ENCODE results near the gene SLAIN1.

SLAIN1 gene

DNA sequence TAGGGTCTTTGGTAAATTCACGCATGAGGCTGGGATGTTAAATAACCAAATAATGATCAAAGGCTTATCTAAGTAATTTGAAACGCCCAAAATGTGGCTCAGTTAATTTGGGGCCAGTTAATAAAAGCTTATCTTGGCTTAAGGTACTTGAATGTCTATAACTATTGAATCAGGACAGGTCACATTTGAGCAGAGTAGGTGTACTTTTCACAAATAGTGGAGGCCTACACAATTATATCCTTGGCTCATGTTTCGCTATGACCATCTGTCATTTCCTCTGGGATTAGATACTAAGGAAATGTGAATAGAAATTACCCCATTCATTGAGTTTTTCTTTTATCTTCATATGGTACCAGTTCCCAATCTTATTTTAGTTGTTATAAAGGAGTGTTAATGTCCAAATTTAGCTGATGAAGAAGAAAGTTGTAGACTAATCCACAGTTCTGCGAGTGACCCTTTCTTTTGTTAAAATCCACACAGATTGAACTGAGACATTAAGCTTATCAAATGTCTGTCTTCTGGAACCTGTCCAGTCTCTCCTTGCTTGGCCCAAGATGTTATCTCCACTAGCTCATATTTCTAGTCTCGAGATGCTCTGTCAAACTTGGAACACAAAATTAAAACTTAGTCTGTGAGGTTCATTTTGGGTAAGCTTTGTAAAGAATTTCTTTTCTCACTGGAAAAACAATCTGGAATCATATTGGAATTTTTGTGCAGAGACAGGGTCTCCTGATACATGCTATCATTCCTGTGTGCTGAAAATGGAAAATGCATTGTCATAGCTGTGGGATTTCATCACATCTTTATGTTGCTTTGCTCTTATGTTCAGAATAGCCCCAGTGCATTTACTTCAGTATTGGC, 31.0 kb downstream of the SLAIN1 start:
- Histone ChIP-seq H3K4me3 (ENCODE audit: insufficient read depth in 1 of 2, low read depth in 1 of 2, low read length in 2 of 2) (no peak overlapping the region), H4K91ac (ENCODE audit: low read length) (no peak overlapping the region), H3K14ac (ENCODE audit: low read length in 2 of 2) (no peak overlapping the region), H2BK12ac (ENCODE audit: low read length in 2 of 2) (no peak overlapping the region), H3K9ac (ENCODE audit: low read length) (no peak overlapping the region), H3K79me1 (replicated peaks; ENCODE audit: low read length, poor library complexity, severe bottlenecking) (no peaks in the 10 kb centered on the region), H3K27ac (ENCODE audit: low read length, poor library complexity, severe bottlenecking) (no peak overlapping the region), H2AFZ (ENCODE audit: low read depth, low read length) (no peak overlapping the region), H2BK5ac (ENCODE audit: low read depth, low read length, poor library complexity, severe bottlenecking) (no peak overlapping the region), H3K9me3 (ENCODE audit: control insufficient read depth, low read length) (no peaks in the 10 kb centered on the region), H2BK120ac (ENCODE audit: low read depth, low read length) (no peak overlapping the region), H3K4me1 (ENCODE audit: control insufficient read depth, insufficient read depth, low read depth, low read length) (no peaks in the 10 kb centered on the region), H3K23ac (ENCODE audit: low read length in 2 of 2) (no peak overlapping the region), H2AK5ac (ENCODE audit: low read length, severe bottlenecking) (no peak overlapping the region), H3K4ac (ENCODE audit: low read depth in 1 of 2, low read length in 2 of 2) (no peak overlapping the region), H4K8ac (ENCODE audit: low read length) (no peak overlapping the region), H3K18ac (ENCODE audit: low read depth in 1 of 2, low read length in 2 of 2) (no peak overlapping the region), H3K4me2 (ENCODE audit: low read length, poor library complexity, severe bottlenecking) (no peak overlapping the region), H3K36me3 (ENCODE audit: control insufficient read depth in 1 of 2, insufficient read depth in 2 of 2, low read depth in 1 of 2, low read length in 2 of 2) (no peaks in the 10 kb centered on the region), H3K27me3 (ENCODE audit: control insufficient read depth in 1 of 2, insufficient read depth in 1 of 2, low read length in 2 of 2) (no peaks in the 10 kb centered on the region), H2BK15ac (ENCODE audit: low read depth, poor library complexity, severe bottlenecking) (no peak overlapping the region)
- WGBS, result 97% methylated on average over 4 of the region's 5 CpGs
- DNase-seq, result peak; percentile 2

DNA sequence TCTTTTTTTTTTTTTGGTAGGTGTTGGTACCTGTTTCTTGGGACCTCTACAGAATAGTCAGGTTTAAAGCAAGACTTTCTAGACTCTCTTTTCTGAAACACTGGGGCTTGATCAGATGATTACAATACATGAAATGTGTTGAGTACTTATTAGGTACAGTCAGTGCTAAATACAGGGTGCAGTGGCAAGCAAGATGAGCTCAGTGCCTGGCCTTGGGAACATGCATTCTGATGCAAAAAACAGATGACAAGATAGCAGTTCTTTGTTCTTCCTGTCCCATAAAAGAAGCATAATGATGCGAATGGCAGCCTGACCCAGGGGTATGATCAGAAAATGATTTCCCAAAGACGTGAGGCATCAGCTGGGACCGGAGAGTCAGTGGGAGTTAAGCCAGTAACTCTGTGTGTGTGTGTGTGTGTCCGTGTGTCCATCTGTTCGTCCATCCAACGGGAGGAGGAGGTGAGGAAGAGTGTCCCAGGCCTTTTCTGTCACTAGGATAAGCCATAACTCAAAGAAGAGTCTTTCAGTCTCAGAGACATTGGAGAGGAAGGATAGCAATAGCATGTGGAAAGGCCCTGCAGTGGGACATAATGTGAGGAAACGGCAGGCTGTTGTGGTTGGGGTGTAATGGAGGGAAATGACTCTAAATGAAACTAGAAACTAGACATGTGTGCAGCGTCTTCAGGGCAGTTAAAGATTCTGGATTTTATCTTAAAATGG, 32.2 kb downstream of the SLAIN1 start:
- Histone ChIP-seq H3K27me3 (ENCODE audit: control insufficient read depth in 1 of 2, insufficient read depth in 1 of 2, low read length in 2 of 2) (no peaks in the 10 kb centered on the region), H3K79me1 (replicated peaks; ENCODE audit: low read length, poor library complexity, severe bottlenecking) (no peaks in the 10 kb centered on the region), H3K14ac (ENCODE audit: low read length in 2 of 2) (no peak overlapping the region), H3K27ac (ENCODE audit: low read length, poor library complexity, severe bottlenecking) (no peak overlapping the region), H2BK120ac (ENCODE audit: low read depth, low read length) (no peak overlapping the region), H3K4me3 (ENCODE audit: insufficient read depth in 1 of 2, low read depth in 1 of 2, low read length in 2 of 2) (no peak overlapping the region), H3K18ac (ENCODE audit: low read depth in 1 of 2, low read length in 2 of 2) (no peak overlapping the region), H4K91ac (ENCODE audit: low read length) (no peak overlapping the region), H2AFZ (ENCODE audit: low read depth, low read length) (no peak overlapping the region), H4K8ac (ENCODE audit: low read length) (no peak overlapping the region), H3K23ac (ENCODE audit: low read length in 2 of 2) (no peak overlapping the region), H2AK5ac (ENCODE audit: low read length, severe bottlenecking) (no peak overlapping the region), H2BK15ac (ENCODE audit: low read depth, poor library complexity, severe bottlenecking) (no peak overlapping the region), H3K4ac (ENCODE audit: low read depth in 1 of 2, low read length in 2 of 2) (no peak overlapping the region), H3K4me2 (ENCODE audit: low read length, poor library complexity, severe bottlenecking) (no peak overlapping the region), H3K9ac (ENCODE audit: low read length) (no peak overlapping the region), H3K36me3 (ENCODE audit: control insufficient read depth in 1 of 2, insufficient read depth in 2 of 2, low read depth in 1 of 2, low read length in 2 of 2) (no peaks in the 10 kb centered on the region), H3K4me1 (ENCODE audit: control insufficient read depth, insufficient read depth, low read depth, low read length) (no peaks in the 10 kb centered on the region), H3K9me3 (ENCODE audit: control insufficient read depth, low read length) (no peaks in the 10 kb centered on the region), H2BK12ac (ENCODE audit: low read length in 2 of 2) (no peak overlapping the region), H2BK5ac (ENCODE audit: low read depth, low read length, poor library complexity, severe bottlenecking) (no peak overlapping the region)
- WGBS, result 81% methylated on average over 8 of the region's 8 CpGs
- DNase-seq, result no peak

- no peaks in the 10 kb centered on the region for H3K9me3 ChIP-seq (ENCODE audit: control insufficient read depth, low read length)
- no peak overlapping the region for H3K4me2 ChIP-seq (ENCODE audit: low read length, poor library complexity, severe bottlenecking)
- no peak overlapping the region for H3K4ac ChIP-seq (ENCODE audit: low read depth in 1 of 2, low read length in 2 of 2)
- no peak overlapping the region for H3K4me3 ChIP-seq (ENCODE audit: insufficient read depth in 1 of 2, low read depth in 1 of 2, low read length in 2 of 2)
- no peak overlapping the region for H3K23ac ChIP-seq (ENCODE audit: low read length in 2 of 2)
- H4K8ac ChIP-seq (ENCODE audit: low read length), result no peak overlapping the region
- no peak overlapping the region for H2BK120ac ChIP-seq (ENCODE audit: low read depth, low read length)
- no peak overlapping the region for H4K91ac ChIP-seq (ENCODE audit: low read length)
- no peak overlapping the region for H2AFZ ChIP-seq (ENCODE audit: low read depth, low read length)
- WGBS, result 90% methylated on average over 1 of the region's 1 CpG
- H3K27ac ChIP-seq (ENCODE audit: low read length, poor library complexity, severe bottlenecking), result no peak overlapping the region
- DNase-seq, result no peak
- H3K9ac ChIP-seq (ENCODE audit: low read length), result no peak overlapping the region
- H2BK12ac ChIP-seq (ENCODE audit: low read length in 2 of 2), result no peak overlapping the region
- no peaks in the 10 kb centered on the region for H3K4me1 ChIP-seq (ENCODE audit: control insufficient read depth, insufficient read depth, low read depth, low read length)
- H2AK5ac ChIP-seq (ENCODE audit: low read length, severe bottlenecking), result no peak overlapping the region
- H2BK5ac ChIP-seq (ENCODE audit: low read depth, low read length, poor library complexity, severe bottlenecking), result no peak overlapping the region
- no peaks in the 10 kb centered on the region for H3K27me3 ChIP-seq (ENCODE audit: control insufficient read depth in 1 of 2, insufficient read depth in 1 of 2, low read length in 2 of 2)
- H3K79me1 ChIP-seq (replicated peaks; ENCODE audit: low read length, poor library complexity, severe bottlenecking), result no peaks in the 10 kb centered on the region
- no peaks in the 10 kb centered on the region for H3K36me3 ChIP-seq (ENCODE audit: control insufficient read depth in 1 of 2, insufficient read depth in 2 of 2, low read depth in 1 of 2, low read length in 2 of 2)
- no peak overlapping the region for H2BK15ac ChIP-seq (ENCODE audit: low read depth, poor library complexity, severe bottlenecking)
- no peak overlapping the region for H3K18ac ChIP-seq (ENCODE audit: low read depth in 1 of 2, low read length in 2 of 2)
- H3K14ac ChIP-seq (ENCODE audit: low read length in 2 of 2), result no peak overlapping the region
Measured at GRCh38 chr13:77730572-77730971, 33.1 kb downstream of the SLAIN1 start.

GRCh38 chr13:77732287-77732686, 34.8 kb downstream of the SLAIN1 start:
- Histone ChIP-seq H2AFZ (ENCODE audit: low read depth, low read length) (no peak overlapping the region), H2BK15ac (ENCODE audit: low read depth, poor library complexity, severe bottlenecking) (no peak overlapping the region), H3K36me3 (ENCODE audit: control insufficient read depth in 1 of 2, insufficient read depth in 2 of 2, low read depth in 1 of 2, low read length in 2 of 2) (no peaks in the 10 kb centered on the region), H3K4me2 (ENCODE audit: low read length, poor library complexity, severe bottlenecking) (no peak overlapping the region), H3K9me3 (ENCODE audit: control insufficient read depth, low read length) (no peaks in the 10 kb centered on the region), H3K4me3 (ENCODE audit: insufficient read depth in 1 of 2, low read depth in 1 of 2, low read length in 2 of 2) (no peak overlapping the region), H4K91ac (ENCODE audit: low read length) (no peak overlapping the region), H3K9ac (ENCODE audit: low read length) (no peak overlapping the region), H3K4me1 (ENCODE audit: control insufficient read depth, insufficient read depth, low read depth, low read length) (no peaks in the 10 kb centered on the region), H4K8ac (ENCODE audit: low read length) (no peak overlapping the region), H2AK5ac (ENCODE audit: low read length, severe bottlenecking) (no peak overlapping the region), H2BK120ac (ENCODE audit: low read depth, low read length) (no peak overlapping the region), H2BK12ac (ENCODE audit: low read length in 2 of 2) (no peak overlapping the region), H3K18ac (ENCODE audit: low read depth in 1 of 2, low read length in 2 of 2) (no peak overlapping the region), H3K14ac (ENCODE audit: low read length in 2 of 2) (no peak overlapping the region), H2BK5ac (ENCODE audit: low read depth, low read length, poor library complexity, severe bottlenecking) (no peak overlapping the region), H3K23ac (ENCODE audit: low read length in 2 of 2) (no peak overlapping the region), H3K79me1 (replicated peaks; ENCODE audit: low read length, poor library complexity, severe bottlenecking) (no peaks in the 10 kb centered on the region), H3K4ac (ENCODE audit: low read depth in 1 of 2, low read length in 2 of 2) (no peak overlapping the region), H3K27ac (ENCODE audit: low read length, poor library complexity, severe bottlenecking) (no peak overlapping the region), H3K27me3 (ENCODE audit: control insufficient read depth in 1 of 2, insufficient read depth in 1 of 2, low read length in 2 of 2) (no peaks in the 10 kb centered on the region)
- no CpG with 5 or more reads among the region's 2 CpGs for WGBS
- no peak for DNase-seq
